ENCODE results near the gene PTPRD.

The PTPRD gene

GRCh38 chr9:8895106-8895860 is 1717.5 kb downstream of the PTPRD start:
- H3K4me3 ChIP-seq (ENCODE audit: low read depth, low read length) = no peak overlapping the region
- TF ChIP-seq CTCF (IDR thresholded peaks at IDR 0.05; ENCODE audit: insufficient read depth, low read depth, low read length, missing control alignments) = no peak
- DNase-seq (ENCODE audit: low read depth) = no peak

- DNase-seq (ENCODE audit: low read depth) = no peak
- no peak overlapping the region for H3K4me3 ChIP-seq (ENCODE audit: low read depth, low read length)
- no peak for TF ChIP-seq CTCF (IDR thresholded peaks at IDR 0.05; ENCODE audit: insufficient read depth, low read depth, low read length, missing control alignments)
Observed at GRCh38 chr9:8890695-8891094, 1722.1 kb downstream of the PTPRD start.

- no peak for DNase-seq (ENCODE audit: low read depth)
- no peak for TF ChIP-seq CTCF (IDR thresholded peaks at IDR 0.05; ENCODE audit: insufficient read depth, low read depth, low read length, missing control alignments)
- no peak overlapping the region for H3K4me3 ChIP-seq (ENCODE audit: low read depth, low read length)
Observed at GRCh38 chr9:8889100-8889499, 1723.7 kb downstream of the PTPRD start.

- no peak for DNase-seq (ENCODE audit: low read depth)
- H3K4me3 ChIP-seq (ENCODE audit: low read depth, low read length) = no peak overlapping the region
- no peak for TF ChIP-seq CTCF (IDR thresholded peaks at IDR 0.05; ENCODE audit: insufficient read depth, low read depth, low read length, missing control alignments)
Observed at GRCh38 chr9:8888591-8888990, 1724.2 kb downstream of the PTPRD start.

GRCh38 chr9:8887369-8887768 is 1725.4 kb downstream of the PTPRD start:
- no peak overlapping the region for H3K4me3 ChIP-seq (ENCODE audit: low read depth, low read length)
- DNase-seq (ENCODE audit: low read depth) = no peak
- TF ChIP-seq CTCF (IDR thresholded peaks at IDR 0.05; ENCODE audit: insufficient read depth, low read depth, low read length, missing control alignments) = no peak

- no peak overlapping the region for H3K4me3 ChIP-seq (ENCODE audit: low read depth, low read length)
- no peak for TF ChIP-seq CTCF (IDR thresholded peaks at IDR 0.05; ENCODE audit: insufficient read depth, low read depth, low read length, missing control alignments)
- no peak for DNase-seq (ENCODE audit: low read depth)
Observed at GRCh38 chr9:8883321-8883720, 1729.5 kb downstream of the PTPRD start.

GRCh38 chr9:8880060-8880459 is 1732.7 kb downstream of the PTPRD start:
- no peak overlapping the region for H3K4me3 ChIP-seq (ENCODE audit: low read depth, low read length)
- DNase-seq (ENCODE audit: low read depth) = no peak
- no peak for TF ChIP-seq CTCF (IDR thresholded peaks at IDR 0.05; ENCODE audit: insufficient read depth, low read depth, low read length, missing control alignments)
